Mesodermal cell (in vitro differentiated cells): ENCODE data around the gene NRG2.

ENCODE experiments used
- H3K27ac ChIP-seq: 2 replicates; pipeline ENCODE4 v1.7.0; 2013; ENCODE audit warnings: mild to moderate bottlenecking, low read depth, low read length, moderate library complexity; ENCODE audit not compliant: severe bottlenecking
- H3K36me3 ChIP-seq: 2 replicates; pipeline ENCODE4 v1.7.1; 2013; ENCODE audit warnings: mild to moderate bottlenecking, low read length, moderate library complexity; ENCODE audit not compliant: control insufficient read depth, insufficient read depth
- H3K4me1 ChIP-seq: one replicate; pipeline ENCODE4 v1.7.1; 2013; ENCODE audit warnings: mild to moderate bottlenecking, low read length; ENCODE audit not compliant: insufficient read depth, control insufficient read depth, poor library complexity, severe bottlenecking
- H3K4me3 ChIP-seq: 2 replicates; pipeline ENCODE4 v1.7.0; 2013; ENCODE audit warnings: low read length, control low read depth, mild to moderate bottlenecking; ENCODE audit not compliant: insufficient read depth, poor library complexity, severe bottlenecking; ENCODE audit errors: extremely low read depth
- H3K9me3 ChIP-seq: 2 replicates; pipeline ENCODE4 v1.7.1; 2013; ENCODE audit warnings: mild to moderate bottlenecking, low read length, moderate library complexity; ENCODE audit not compliant: control insufficient read depth
- WGBS, 2 experiments: methylation state at CpG; one replicate each; pipeline ENCODE4 v1.1.5; 2013; ENCODE audit warnings: missing lambda C conversion rate in 2 of 2; ENCODE audit not compliant: insufficient coverage in 2 of 2; 5-methylcytosine and 5-hydroxymethylcytosine counted together

Gene NRG2

DNA sequence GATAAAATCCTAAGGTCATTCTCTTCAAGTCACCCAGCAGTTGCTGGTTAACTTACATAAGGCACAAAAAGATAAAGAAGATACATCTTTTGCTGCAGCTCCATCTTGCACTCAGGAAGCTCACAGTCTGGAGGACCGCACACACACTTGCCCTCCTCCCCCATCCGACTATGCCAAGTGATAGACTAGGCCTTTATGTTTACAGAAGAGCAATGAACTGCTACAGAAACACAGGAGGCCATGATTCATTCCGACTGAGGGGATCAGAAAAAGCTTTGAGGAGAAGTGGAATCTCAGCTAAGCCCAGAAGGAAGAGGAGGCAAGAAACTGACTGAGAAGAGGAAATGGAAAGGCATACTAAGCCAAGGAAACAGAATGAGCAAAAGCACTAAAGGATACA lies 17.4 kb downstream of the NRG2 start:
- WGBS, 2 experiments, result 58 to 74% methylated on average over 1 to 3 of the region's 3 CpGs
- Histone ChIP-seq H3K9me3 (no peaks in the 10 kb centered on the region), H3K4me1 (no peaks in the 10 kb centered on the region), H3K4me3 (no peak overlapping the region), H3K36me3 (no peaks in the 10 kb centered on the region), H3K27ac (no peak overlapping the region)

GRCh38 chr5:140024928-140025327 lies 18.2 kb downstream of the NRG2 start:
- Histone ChIP-seq H3K4me1 (no peaks in the 10 kb centered on the region), H3K9me3 (no peaks in the 10 kb centered on the region), H3K27ac (no peak overlapping the region), H3K4me3 (no peak overlapping the region), H3K36me3 (no peaks in the 10 kb centered on the region)
- 43 to 44% methylated on average over 1 of the region's 1 CpG for WGBS, 2 experiments

DNA sequence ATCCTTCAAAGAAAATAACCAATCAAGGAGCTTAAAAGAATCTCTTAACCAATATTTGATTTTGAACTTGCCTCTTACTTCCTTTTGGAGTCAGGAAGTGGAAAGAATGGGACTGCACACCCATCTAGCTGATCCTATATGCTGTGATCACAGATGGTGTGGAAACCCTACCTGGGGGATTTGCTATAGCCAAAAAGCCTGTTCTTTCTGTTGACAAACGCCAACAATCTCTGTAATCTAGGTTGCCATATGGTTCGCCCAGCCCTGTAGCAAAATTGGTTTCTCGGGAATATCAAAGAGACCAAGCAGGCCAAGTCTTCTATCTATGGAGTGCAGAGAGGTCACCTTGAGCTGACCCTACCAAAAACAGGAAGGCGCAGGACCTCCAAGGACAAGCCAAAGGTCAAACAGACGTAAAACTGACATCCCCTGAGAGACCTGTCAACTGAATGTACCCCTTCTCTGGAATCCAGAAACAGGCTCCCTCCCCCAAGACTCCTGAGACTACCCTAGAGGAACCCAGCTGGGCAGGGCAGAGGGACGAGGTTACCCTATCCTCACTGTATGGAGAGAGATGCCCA lies 19.4 kb downstream of the NRG2 start:
- Histone ChIP-seq H3K4me1 (peaks cover 5% of the 10 kb centered on the region), H3K4me3 (no peak overlapping the region), H3K9me3 (no peaks in the 10 kb centered on the region), H3K36me3 (no peaks in the 10 kb centered on the region), H3K27ac (no peak overlapping the region)
- 84 to 90% methylated on average over 4 to 5 of the region's 6 CpGs for WGBS, 2 experiments

- no peaks in the 10 kb centered on the region for H3K36me3 ChIP-seq
- no peak overlapping the region for H3K27ac ChIP-seq
- no peak overlapping the region for H3K4me3 ChIP-seq
- no CpG with 5 or more reads among the region's 4 CpGs for WGBS, 2 experiments
- H3K9me3 ChIP-seq, result no peaks in the 10 kb centered on the region
- peaks cover 6% of the 10 kb centered on the region for H3K4me1 ChIP-seq
Observed at GRCh38 chr5:140020601-140021177, 22.4 kb downstream of the NRG2 start.

DNA sequence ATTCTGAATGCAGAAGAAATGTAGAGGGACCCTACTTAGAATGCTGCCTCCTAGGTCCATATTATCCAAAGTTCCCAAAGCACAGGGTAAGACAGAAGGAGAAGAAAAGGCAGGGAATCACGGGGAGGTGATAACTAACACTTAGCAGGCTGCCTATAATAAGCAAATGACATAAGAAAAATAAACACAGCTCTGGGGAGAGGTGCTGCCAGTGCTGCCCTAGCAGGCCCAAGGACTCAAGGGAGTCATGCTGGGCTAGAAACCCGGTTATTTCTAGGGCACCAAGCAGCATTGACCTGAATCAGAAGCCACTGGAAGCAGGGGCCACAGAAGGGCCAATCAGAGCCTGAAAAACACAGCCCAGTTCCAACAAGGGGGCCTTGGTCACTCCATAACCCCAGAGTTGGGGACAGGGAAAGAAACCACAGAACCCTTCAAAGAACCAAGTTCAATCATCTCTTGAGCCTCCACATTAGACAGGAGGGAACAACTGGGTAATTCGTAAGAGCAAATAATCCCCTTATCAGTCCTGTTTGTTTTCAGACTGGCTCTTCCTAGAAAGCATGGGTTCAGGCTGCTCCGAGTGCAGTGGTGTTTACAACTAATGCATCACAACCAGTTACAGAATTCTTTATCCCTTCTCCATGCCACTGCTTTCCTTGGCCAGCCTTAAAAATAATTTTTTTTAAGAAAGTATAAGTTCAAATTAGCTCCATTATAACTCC lies 24.0 kb downstream of the NRG2 start:
- Histone ChIP-seq H3K27ac (no peak overlapping the region), H3K4me3 (no peak overlapping the region), H3K4me1 (peaks cover 6% of the 10 kb centered on the region), H3K9me3 (no peaks in the 10 kb centered on the region), H3K36me3 (no peaks in the 10 kb centered on the region)
- WGBS, 2 experiments, result 71 to 74% methylated on average over 3 of the region's 4 CpGs

- 84 to 94% methylated on average over 6 of the region's 7 CpGs for WGBS, 2 experiments
- H3K27ac ChIP-seq, result no peak overlapping the region
Observed at GRCh38 chr5:140018517-140018916, 24.6 kb downstream of the NRG2 start.

DNA sequence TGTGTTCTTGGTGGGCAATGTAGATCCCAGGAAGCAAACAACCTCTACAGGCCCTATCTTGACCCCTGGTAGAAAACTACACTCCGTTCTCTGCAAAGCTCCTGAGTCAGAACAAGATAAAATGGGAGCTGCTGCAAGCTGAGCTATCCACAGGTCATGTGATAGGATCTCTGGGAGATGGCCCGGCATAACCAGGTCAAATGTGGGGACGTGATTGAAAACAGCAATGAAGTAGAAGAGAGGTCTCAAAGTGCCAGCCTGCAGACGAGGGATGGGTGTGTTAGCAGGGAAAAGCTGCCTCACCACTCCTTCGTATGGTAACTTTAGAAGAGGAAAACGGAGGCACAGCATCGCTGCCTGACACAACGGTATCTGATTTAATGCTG lies 25.0 kb downstream of the NRG2 start:
- H3K4me1 ChIP-seq, result peaks cover 6% of the 10 kb centered on the region
- H3K36me3 ChIP-seq, result no peaks in the 10 kb centered on the region
- 88 to 92% methylated on average over 6 to 8 of the region's 8 CpGs for WGBS, 2 experiments
- H3K9me3 ChIP-seq, result no peaks in the 10 kb centered on the region
- no peak overlapping the region for H3K27ac ChIP-seq
- no peak overlapping the region for H3K4me3 ChIP-seq

More at GRCh38 chr5:140018517-140018916, 24.6 kb downstream of the NRG2 start:
- Histone ChIP-seq H3K36me3 (no peaks in the 10 kb centered on the region), H3K4me3 (no peak overlapping the region), H3K4me1 (peaks cover 6% of the 10 kb centered on the region), H3K9me3 (no peaks in the 10 kb centered on the region)

DNA sequence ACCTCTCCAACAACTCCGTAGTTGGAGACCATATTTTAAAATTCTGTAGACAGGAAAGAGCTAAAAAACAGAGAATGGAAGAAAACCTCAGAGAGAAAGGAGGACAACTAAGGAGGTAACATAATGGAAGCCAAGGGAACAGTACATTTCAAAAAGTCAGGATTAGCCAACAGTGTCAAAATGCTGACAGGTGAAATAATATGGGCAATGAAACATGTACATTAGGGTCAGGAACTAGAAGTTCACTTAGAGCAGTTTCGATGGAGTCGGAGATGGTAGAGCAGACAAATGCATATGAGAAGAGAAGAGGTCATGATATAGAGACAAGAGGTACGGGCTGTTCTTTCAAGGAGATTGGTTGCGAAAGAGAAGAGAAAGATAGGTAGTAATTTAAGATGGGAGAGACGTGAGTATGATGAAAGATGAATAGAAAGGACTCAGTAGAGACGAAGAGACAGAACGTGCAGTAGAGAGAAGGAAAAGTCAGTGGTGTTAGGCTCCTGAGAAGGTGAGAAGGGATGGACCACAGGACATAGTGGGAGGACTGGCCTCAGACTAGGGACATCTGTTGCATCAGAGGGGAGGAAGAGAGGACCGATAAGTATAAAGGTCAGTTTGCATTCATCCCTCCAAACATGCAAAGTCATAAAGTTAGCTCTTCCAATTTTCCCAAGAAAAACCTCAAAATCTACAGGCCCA lies 25.6 kb downstream of the NRG2 start:
- H3K4me1 ChIP-seq, result peaks cover 6% of the 10 kb centered on the region
- no peak overlapping the region for H3K27ac ChIP-seq
- H3K9me3 ChIP-seq, result no peaks in the 10 kb centered on the region
- H3K4me3 ChIP-seq, result no peak overlapping the region
- 91 to 94% methylated on average over 7 of the region's 9 CpGs for WGBS, 2 experiments
- no peaks in the 10 kb centered on the region for H3K36me3 ChIP-seq

DNA sequence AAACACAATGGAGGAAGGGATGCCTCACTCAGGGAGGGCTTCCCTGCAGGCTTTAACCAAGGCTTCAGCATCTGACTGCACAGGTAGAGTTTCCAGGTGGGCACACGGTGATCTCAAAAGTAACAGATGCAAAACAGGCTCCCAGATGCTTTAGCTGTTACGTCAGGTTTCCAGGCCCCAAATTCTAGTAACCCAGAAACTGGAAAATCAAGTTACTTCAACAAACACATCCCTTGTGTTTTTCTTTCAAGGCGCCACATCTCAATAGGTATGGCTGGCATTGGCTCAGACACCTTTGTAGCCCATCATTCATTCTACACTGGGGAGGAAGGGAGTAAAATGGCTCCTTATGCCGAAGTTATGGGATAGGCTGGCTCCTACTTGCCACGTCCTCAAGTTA lies 27.4 kb downstream of the NRG2 start:
- Histone ChIP-seq H3K4me3 (no peak overlapping the region), H3K27ac (no peak overlapping the region), H3K36me3 (no peaks in the 10 kb centered on the region), H3K4me1 (peaks cover 6% of the 10 kb centered on the region), H3K9me3 (no peaks in the 10 kb centered on the region)
- 85 to 88% methylated on average over 4 to 5 of the region's 5 CpGs for WGBS, 2 experiments

DNA sequence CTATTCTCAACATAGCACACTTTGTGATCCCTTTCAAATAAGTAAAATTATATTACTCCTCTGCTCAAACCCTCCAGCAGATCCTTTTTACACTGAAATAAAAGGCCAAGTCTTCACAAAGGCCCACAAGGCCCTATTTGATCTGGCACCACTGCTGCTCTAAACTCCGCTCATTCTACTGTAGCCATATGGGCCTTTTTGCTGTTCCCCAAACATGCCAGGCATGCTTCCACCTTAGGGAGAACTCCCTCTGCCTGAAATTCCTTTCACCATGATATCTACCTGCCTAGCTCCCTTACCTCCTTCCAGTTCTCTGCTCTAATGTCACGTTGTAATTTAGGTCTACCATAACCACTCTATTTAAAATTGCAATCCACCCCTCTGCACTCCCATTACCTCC lies 28.3 kb downstream of the NRG2 start:
- H3K4me1 ChIP-seq, result peaks cover 6% of the 10 kb centered on the region
- no peak overlapping the region for H3K4me3 ChIP-seq
- H3K9me3 ChIP-seq, result no peaks in the 10 kb centered on the region
- no peaks in the 10 kb centered on the region for H3K36me3 ChIP-seq
- WGBS, 2 experiments, result 87 to 100% methylated on average over 2 of the region's 2 CpGs
- H3K27ac ChIP-seq, result no peak overlapping the region
